Transverse colon (tissue), 4 donors: ENCODE data around the gene RESP18.

Experiments
- EP300 ChIP-seq: sonication (generic); formaldehyde crosslinking; IDR thresholded peaks from one replicate; pipeline ENCODE4 v1.6.1; 2017; ENCODE audit warnings: antibody characterized with exemption, low read depth
- POLR2A ChIP-seq: fragments of 450-650 bp; IDR thresholded peaks from one replicate; pipeline ENCODE4 v1.6.1; 2016; ENCODE audit warnings: antibody characterized with exemption, mild to moderate bottlenecking, moderate library complexity
- POLR2AphosphoS5 ChIP-seq, 3 donors: sonication (generic); formaldehyde crosslinking; IDR thresholded peaks; one replicate each; pipeline ENCODE4 v1.6.1; 2016; ENCODE audit warnings: antibody characterized with exemption in 3 of 3
- TF ChIP-seq, protein P1 (sequence below), 5 experiments: fragments of 200-600 bp in 3 of 5; fragments of 450-650 bp in 2 of 5; sonication (generic) in 3 of 5; IDR thresholded peaks; 1 replicate in 2 of 5; 2 replicates in 3 of 5; pipeline ENCODE4 v1.5.1; 2016 to 2017; ENCODE audit warnings: antibody characterized with exemption in 5 of 5, inconsistent platforms in 3 of 5, mild to moderate bottlenecking in 2 of 5, moderate library complexity in 1 of 5

DNA sequence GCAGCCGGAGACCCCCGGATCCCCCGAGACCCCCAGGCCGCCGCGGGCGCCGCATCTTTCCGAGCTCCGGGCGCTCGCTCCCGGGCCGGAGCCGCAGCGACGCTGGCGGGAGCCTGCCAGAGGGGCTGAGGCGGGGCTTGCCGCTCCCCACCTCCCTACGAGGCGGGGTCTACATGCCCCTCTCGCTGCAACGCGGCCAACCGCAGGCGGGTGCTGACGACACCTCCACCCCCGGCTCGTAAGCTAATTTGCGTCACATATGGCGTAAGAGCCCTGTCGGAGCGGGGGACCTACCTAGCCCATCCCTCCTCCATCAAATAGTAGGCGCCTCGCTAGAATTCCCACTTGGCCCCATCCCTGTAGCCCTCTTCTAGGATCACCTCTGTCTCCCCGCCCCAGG is 23.3 kb downstream of the RESP18 start, which contains the start of gene PTPRN:
- TF ChIP-seq, protein P1, sequence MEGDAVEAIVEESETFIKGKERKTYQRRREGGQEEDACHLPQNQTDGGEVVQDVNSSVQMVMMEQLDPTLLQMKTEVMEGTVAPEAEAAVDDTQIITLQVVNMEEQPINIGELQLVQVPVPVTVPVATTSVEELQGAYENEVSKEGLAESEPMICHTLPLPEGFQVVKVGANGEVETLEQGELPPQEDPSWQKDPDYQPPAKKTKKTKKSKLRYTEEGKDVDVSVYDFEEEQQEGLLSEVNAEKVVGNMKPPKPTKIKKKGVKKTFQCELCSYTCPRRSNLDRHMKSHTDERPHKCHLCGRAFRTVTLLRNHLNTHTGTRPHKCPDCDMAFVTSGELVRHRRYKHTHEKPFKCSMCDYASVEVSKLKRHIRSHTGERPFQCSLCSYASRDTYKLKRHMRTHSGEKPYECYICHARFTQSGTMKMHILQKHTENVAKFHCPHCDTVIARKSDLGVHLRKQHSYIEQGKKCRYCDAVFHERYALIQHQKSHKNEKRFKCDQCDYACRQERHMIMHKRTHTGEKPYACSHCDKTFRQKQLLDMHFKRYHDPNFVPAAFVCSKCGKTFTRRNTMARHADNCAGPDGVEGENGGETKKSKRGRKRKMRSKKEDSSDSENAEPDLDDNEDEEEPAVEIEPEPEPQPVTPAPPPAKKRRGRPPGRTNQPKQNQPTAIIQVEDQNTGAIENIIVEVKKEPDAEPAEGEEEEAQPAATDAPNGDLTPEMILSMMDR (IDR thresholded peaks at IDR 0.05): no peak
- TF ChIP-seq POLR2AphosphoS5 (IDR thresholded peaks at IDR 0.05) (no peak), EP300 (no peak), POLR2A (no peak)
